ENCODE results near the gene LZTS2. TPM values are rescaled to one million over a fixed set of nuclear protein-coding genes. Genes with fewer than 3 reads are reported as not detected.

LZTS2 gene
- polyA plus RNA-seq, 1 of the 3 experiments (the other 2 are of a cell fraction) = 50.6 TPM

DNA sequence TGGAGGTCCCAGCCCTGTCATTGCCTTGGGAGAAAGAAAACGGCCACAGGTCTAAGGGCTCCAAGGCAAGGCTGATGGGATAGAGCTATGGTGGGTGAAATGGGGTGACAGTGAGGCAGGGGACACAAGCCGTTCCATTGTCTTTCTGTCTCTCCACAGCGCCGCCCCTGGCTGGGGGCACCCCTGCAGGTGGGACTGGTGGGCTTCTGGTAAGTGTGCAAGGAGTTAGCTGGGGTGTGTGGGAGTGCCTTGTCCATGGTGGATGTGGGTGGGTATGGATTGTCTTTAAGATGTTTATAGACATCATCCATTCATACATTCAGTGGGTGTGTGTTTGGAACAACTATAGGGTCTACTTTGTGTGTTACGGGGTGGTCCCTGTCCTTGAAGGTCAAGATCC is 38.9 kb downstream of the LZTS2 start:
- Histone ChIP-seq H3K27me3 (ENCODE audit: insufficient read depth) (no peaks in the 10 kb centered on the region), H4K20me1 (ENCODE audit: insufficient read depth) (peaks cover 31% of the 10 kb centered on the region), H3K79me2 (ENCODE audit: insufficient read depth) (peaks cover 40% of the 10 kb centered on the region), H3K36me3 (replicated peaks in 1 of 2; ENCODE audit: control insufficient read depth in 1 of 2, insufficient read depth in 2 of 2, low read length in 1 of 2) (peaks cover 38 to 53% of the 10 kb centered on the region in 2 experiments), H3K4me3 (ENCODE audit: low read depth in 2 of 2, low read length in 1 of 2) (no peak overlapping the region), H3K9me3 (no peaks in the 10 kb centered on the region), H2AFZ (ENCODE audit: low read depth) (no peak overlapping the region), H3K9ac (no peak overlapping the region), H3K27ac (ENCODE audit: low read depth in 2 of 2, low read length in 1 of 2) (no peak overlapping the region), H3F3A (replicated peaks; ENCODE audit: insufficient read depth) (peaks cover 44% of the 10 kb centered on the region), H3K4me1 (ENCODE audit: control insufficient read depth in 1 of 2, insufficient read depth in 2 of 2, low read depth in 1 of 2, low read length in 1 of 2) (peaks cover 13 to 15% of the 10 kb centered on the region in 2 experiments), H3K4me2 (no peak overlapping the region), H3K9me2 (no peaks in the 10 kb centered on the region)
- TF ChIP-seq, protein P1, sequence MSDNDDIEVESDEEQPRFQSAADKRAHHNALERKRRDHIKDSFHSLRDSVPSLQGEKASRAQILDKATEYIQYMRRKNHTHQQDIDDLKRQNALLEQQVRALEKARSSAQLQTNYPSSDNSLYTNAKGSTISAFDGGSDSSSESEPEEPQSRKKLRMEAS (IDR thresholded peaks at IDR 0.05; ENCODE audit: low read depth) = no peak
- TF ChIP-seq NFIC (IDR thresholded peaks at IDR 0.05; ENCODE audit: borderline replicate concordance) (no peak), MXI1 (IDR thresholded peaks at IDR 0.05; ENCODE audit: low read depth, low read length) (no peak)
- TF ChIP-seq, protein P2, sequence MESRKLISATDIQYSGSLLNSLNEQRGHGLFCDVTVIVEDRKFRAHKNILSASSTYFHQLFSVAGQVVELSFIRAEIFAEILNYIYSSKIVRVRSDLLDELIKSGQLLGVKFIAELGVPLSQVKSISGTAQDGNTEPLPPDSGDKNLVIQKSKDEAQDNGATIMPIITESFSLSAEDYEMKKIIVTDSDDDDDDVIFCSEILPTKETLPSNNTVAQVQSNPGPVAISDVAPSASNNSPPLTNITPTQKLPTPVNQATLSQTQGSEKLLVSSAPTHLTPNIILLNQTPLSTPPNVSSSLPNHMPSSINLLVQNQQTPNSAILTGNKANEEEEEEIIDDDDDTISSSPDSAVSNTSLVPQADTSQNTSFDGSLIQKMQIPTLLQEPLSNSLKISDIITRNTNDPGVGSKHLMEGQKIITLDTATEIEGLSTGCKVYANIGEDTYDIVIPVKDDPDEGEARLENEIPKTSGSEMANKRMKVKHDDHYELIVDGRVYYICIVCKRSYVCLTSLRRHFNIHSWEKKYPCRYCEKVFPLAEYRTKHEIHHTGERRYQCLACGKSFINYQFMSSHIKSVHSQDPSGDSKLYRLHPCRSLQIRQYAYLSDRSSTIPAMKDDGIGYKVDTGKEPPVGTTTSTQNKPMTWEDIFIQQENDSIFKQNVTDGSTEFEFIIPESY (IDR thresholded peaks at IDR 0.05; ENCODE audit: borderline replicate concordance, low read depth) = no peak
- ChIA-PET POLR2A (interaction anchor here (0.7 kb wide), 1 partner anchor 57 kb away, joined by 3 read pairs; no protein-coding TSS in a partner anchor), CTCF (interaction anchor here (0.7 to 9.5 kb wide), 9 partner anchors 10 to 476 kb away, joined by 3 to 98 read pairs (median 18); partner anchors contain the start of genes PDZD7 and SFXN3)
- no peak for DNase-seq
- 100% methylated on average over 2 of the region's 5 CpGs for WGBS (ENCODE audit: low lambda C conversion rate)

DNA sequence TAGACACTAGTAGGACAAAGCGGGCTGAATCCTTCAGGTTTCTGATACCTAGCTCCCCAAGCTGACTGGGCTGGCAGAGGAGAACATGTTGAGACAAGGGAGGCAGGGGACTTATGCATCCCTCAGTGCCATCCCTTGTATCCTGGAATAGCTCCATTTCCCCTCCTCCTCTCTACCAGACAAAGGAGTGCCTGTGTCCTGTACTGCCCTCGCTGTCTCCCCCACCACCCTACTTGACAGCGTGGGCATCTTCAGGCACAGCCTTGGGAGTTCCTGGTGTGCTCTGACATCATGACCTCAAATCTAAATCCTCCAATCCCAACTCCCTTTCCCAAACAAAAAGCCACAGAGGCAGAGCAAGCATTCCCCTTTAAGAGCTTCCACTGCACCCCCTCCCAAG is 40.5 kb downstream of the LZTS2 start:
- ChIA-PET POLR2A (interaction anchor here (1.3 kb wide), 1 partner anchor 21 kb away, joined by 3 read pairs; no protein-coding TSS in a partner anchor), CTCF (interaction anchor here (1.3 to 9.5 kb wide), 12 partner anchors 11 to 116 kb away, joined by 3 to 98 read pairs (median 19); partner anchors contain the start of genes KAZALD1, PDZD7 and SFXN3)
- H4K20me1 ChIP-seq (ENCODE audit: insufficient read depth) = peaks cover 15% of the 10 kb centered on the region; the same call in 1 of the 2 replicates

More for the DNA sequence above, 40.5 kb downstream of the LZTS2 start:
- Histone ChIP-seq H3K4me3 (ENCODE audit: low read depth in 2 of 2, low read length in 1 of 2) (no peak overlapping the region), H3K9ac (no peak overlapping the region), H3F3A (replicated peaks; ENCODE audit: insufficient read depth) (peaks cover 48% of the 10 kb centered on the region), H3K27ac (ENCODE audit: low read depth in 2 of 2, low read length in 1 of 2) (no peak overlapping the region; a peak in 1 of 4 replicates), H3K36me3 (replicated peaks in 1 of 2; ENCODE audit: control insufficient read depth in 1 of 2, insufficient read depth in 2 of 2, low read length in 1 of 2) (peaks cover 34 to 48% of the 10 kb centered on the region in 2 experiments), H3K9me3 (no peaks in the 10 kb centered on the region), H2AFZ (ENCODE audit: low read depth) (no peak overlapping the region), H3K4me2 (no peak overlapping the region), H3K27me3 (ENCODE audit: insufficient read depth) (no peaks in the 10 kb centered on the region), H3K79me2 (ENCODE audit: insufficient read depth) (peaks cover 25% of the 10 kb centered on the region), H3K4me1 (ENCODE audit: control insufficient read depth in 1 of 2, insufficient read depth in 2 of 2, low read depth in 1 of 2, low read length in 1 of 2) (peaks cover 10 to 18% of the 10 kb centered on the region in 2 experiments), H3K9me2 (no peaks in the 10 kb centered on the region)
- no peak for DNase-seq
- TF ChIP-seq FOXJ3 (CRISPR knock-in tag; IDR thresholded peaks at IDR 0.05) (no peak), RFX5 (IDR thresholded peaks at IDR 0.05; ENCODE audit: low read length) (no peak), ELF1 (IDR thresholded peaks at IDR 0.05) (no peak), TEAD4 (IDR thresholded peaks at IDR 0.05; ENCODE audit: borderline replicate concordance, insufficient read depth) (no peak)
- TF ChIP-seq, protein P3, sequence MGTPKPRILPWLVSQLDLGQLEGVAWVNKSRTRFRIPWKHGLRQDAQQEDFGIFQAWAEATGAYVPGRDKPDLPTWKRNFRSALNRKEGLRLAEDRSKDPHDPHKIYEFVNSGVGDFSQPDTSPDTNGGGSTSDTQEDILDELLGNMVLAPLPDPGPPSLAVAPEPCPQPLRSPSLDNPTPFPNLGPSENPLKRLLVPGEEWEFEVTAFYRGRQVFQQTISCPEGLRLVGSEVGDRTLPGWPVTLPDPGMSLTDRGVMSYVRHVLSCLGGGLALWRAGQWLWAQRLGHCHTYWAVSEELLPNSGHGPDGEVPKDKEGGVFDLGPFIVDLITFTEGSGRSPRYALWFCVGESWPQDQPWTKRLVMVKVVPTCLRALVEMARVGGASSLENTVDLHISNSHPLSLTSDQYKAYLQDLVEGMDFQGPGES (IDR thresholded peaks at IDR 0.05; ENCODE audit: low read depth, low read length) = no peak
- WGBS (ENCODE audit: low lambda C conversion rate) = 98% methylated on average over 3 of the region's 3 CpGs

Measured in SK-N-SH (cell line).